NCI-H774 (cell line): ENCODE results near the gene ZNF586.
"Not testable (repeated sequence)": the region's sequence is repeated elsewhere in the genome, so short reads cannot be mapped to it uniquely, and the experiment has no call there.

ENCODE experiments used
- DNase-seq: peaks from one replicate; lab custom pipeline; 2025; lab: John Stamatoyannopoulos, UW

The ZNF586 gene

GRCh38 chr19:57769345-57770131 is at the start of gene ZNF586:
Gene ZNF586 (plus strand): TSS chr19:57769676. CDS start chr19:57769843, 167 bp downstream.
- peak; percentile 75 for DNase-seq

DNA sequence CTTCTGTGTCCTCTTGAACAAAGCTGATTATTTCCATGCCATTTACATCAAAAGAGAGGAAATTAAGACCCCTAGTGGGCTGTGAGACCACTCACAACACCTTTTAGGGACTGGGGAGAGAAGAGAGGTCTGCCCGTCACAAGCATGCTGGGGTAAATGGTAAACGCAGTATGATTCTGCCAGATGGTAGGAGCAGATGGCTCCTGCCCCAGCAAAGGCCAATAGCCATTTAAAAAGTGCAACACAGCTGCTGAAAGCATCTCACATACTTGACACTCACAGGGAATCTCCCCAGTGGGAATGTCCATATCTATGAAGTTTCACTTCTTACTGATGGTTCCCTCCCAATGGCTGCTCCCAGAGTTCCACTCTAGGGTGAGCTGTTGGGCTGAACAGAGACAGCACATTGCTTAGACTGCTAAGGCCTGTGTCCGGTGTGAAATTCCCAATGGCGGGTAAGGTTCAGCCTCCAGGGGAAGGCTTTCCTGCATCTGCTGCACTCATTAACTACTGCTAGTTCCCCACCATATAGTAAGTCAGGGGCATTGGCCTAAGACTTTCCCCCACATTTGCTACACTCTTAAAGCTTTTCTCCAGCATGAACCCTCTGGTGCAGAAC is 49.5 kb upstream of the ZNF586 start:
- DNase-seq, result no peak

DNA sequence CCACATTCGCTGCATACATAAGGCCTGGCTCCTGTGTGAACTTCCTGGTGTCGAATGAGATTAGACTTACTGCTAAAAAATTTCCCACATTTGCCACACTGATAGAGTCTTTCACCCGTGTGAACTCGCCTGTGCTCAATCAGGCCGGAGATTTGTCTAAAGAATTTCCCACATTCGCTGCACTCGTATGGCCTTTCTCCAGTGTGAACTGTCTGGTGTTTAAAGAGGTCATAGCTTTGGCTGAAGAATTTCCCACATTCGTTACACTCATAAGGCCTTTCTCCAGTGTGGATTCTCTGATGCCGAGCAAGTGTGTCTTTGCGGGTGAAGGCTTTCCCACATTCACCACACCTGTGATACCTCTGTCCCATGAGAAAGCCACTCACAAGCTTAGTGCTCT is 48.6 kb upstream of the ZNF586 start:
- DNase-seq, result no peak

DNA sequence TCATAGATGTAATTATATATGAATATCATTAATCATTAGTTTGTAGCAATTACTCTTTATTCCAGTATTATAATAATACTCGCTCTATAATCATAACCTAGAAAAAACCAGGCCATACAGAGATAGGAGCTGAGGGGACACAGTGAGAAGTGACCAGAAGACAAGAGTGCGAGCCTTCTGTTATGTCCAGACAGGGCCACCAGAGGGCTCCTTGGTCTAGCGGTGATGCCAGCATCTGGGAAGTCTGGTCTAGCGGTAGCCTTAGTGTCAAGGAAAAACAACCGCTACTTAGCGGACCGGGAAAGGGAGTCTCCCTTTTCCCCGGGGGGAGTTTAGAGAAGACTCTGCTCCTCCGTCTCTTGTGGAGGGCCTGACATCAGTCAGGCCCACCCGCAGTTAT is 31.2 kb upstream of the ZNF586 start:
- not testable (repeated sequence) for DNase-seq

GRCh38 chr19:57738770-57739169 is 30.7 kb upstream of the ZNF586 start:
- not testable (repeated sequence) for DNase-seq

GRCh38 chr19:57746580-57747471 is 22.6 kb upstream of the ZNF586 start, which contains the start of gene ZNF776:
Gene ZNF776 (plus strand): TSS chr19:57746815. CDS start chr19:57747059, 244 bp downstream.
- DNase-seq, result peak; percentile 86

GRCh38 chr19:57747472-57747807 is 22.0 kb upstream of the ZNF586 start:
- DNase-seq, result no peak

DNA sequence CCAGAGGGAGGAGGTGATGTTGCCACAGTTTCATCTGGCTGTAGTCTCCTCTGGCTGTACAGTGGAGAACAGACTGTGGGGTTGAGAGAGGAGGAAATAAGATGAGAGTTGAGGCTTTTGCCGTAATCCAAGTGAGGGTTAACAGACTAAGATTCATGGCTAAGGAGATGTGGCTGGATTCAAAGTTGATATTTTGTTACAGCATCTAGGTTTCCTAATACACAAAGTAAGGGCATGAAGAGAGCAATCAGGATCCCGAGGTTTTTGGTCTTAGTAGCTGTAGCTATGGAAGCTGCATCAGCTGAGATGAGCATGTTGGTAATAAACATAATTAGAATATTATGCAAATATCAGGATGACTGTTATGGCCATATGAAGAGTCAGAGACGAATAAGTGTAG is 21.4 kb upstream of the ZNF586 start:
- no peak for DNase-seq

GRCh38 chr19:57754091-57754673 is 15.3 kb upstream of the ZNF586 start:
- DNase-seq, result no peak

GRCh38 chr19:57755031-57755430 is 14.4 kb upstream of the ZNF586 start:
- no peak for DNase-seq

DNA sequence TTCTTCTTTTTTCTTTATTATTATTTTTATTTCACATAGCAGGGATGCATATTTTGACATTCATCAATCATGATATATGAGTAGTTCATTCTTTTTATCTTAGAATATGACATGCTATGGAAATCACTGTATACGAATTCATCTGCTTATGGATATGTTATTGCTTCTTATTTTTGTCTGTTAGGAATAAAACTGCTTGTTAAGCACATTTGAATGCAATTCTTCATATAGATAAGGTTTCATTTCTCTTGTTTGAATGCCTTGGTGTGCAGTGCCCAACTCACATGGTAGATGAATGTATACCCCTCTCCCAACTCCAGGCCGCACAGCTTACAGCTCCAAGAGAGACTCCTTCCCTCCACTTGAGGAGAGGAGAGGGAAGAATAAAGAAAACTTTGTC is 11.5 kb upstream of the ZNF586 start:
- no peak for DNase-seq

DNA sequence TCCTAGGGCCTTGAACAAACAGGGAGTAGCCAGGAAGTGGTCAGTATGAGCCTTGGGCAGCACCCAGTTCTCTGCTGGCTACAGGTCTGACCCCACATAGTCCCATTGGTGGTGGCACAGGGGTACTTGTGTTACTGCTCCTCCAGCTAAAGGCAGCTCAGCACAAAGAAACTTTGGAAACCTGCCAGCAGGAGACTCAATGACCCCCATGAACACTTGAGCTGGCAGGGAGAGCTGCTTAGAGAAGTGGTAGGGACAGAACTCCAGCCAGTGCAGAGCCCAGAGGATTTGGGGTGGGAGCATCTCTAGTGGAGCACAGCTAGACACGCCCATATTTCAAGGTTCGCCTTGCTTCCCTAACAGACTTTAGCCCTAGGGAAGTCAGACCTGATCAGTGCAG is 10.4 kb upstream of the ZNF586 start:
- DNase-seq, result no peak

DNA sequence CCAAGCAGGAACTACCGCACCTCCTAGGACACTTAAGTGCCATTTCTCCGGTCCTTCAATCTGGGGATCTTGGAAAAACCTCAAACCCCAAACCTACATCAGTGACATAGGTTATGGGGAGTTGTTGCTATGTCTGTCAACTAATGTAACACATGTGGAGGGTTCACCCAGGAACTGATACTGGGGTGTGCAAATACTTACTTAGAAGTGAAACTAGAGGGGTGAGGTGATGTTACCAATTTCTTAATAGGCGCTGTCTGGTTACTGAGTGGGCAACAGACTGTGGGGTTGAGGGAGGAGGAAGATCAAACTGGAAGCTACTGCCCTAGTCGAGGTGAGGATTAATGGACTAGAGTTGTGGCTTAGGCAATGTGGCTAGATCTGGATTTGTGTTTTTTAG is 1.9 kb downstream of the ZNF586 start:
- DNase-seq, result no peak

DNA sequence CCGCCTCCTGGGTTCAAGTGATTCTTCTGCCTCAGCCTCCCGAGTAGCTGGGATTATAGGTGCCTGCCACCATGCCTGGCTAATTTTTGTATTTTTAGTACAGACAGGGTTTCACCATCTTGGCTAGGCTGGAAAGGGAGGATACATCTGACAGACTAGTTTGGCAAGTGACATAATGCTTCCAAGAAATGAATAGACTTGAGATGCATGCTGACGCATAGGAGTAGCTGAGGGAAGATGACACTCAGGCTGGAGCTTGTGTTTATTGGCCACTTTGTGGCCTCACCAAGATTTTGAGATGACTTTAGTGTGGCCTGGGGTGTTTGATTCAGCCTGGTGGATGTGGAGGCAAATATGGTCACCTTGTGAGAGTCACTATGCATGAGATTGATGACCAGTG is 4.0 kb downstream of the ZNF586 start:
- DNase-seq, result no peak

GRCh38 chr19:57776764-57777296 is 7.4 kb downstream of the ZNF586 start:
- no peak for DNase-seq

- DNase-seq, result no peak
These were observed 8.9 kb downstream of the ZNF586 start for GRCh38 chr19:57778336-57778735.

DNA sequence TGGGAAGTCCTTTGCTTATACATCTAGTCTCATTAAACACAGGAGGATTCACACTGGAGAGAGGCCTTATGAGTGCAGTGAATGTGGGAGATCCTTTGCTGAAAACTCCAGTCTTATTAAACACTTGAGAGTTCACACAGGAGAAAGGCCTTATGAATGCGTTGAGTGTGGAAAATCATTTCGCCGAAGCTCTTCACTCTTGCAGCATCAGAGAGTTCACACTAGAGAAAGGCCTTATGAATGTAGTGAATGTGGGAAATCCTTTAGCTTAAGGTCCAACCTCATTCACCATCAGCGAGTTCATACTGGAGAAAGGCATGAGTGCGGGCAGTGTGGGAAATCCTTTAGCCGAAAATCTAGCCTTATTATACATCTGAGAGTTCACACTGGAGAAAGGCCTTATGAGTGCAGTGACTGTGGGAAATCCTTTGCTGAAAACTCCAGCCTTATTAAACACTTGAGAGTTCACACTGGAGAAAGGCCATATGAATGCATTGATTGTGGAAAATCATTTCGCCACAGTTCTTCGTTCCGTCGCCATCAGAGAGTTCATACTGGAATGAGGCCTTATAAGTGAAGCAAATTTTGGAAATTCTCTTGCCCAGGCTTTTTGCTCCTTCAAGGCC is 9.9 kb downstream of the ZNF586 start:
- no peak for DNase-seq

DNA sequence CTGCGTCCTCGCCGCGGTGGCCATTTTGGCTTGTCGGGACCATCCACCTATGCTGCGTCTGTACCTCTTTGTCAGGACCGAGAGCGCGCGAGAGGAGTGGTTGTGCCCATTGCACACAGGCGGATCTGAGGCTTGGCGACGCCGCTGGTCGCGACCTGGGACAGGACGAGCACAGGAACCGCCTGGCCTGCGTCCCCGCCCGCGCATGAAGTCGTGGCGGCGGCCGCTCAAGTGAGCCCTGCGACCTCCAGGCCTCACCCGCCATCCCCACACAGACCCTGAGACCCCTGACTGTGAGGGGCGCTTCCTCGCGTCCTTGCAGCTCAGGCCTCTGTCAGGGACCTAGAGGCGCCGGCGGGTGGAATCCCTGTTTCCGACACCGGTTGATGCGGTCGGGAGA is 16.8 kb downstream of the ZNF586 start:
- DNase-seq, result no peak

- no peak for DNase-seq
These were observed 17.4 kb downstream of the ZNF586 start for GRCh38 chr19:57786906-57787305.

DNA sequence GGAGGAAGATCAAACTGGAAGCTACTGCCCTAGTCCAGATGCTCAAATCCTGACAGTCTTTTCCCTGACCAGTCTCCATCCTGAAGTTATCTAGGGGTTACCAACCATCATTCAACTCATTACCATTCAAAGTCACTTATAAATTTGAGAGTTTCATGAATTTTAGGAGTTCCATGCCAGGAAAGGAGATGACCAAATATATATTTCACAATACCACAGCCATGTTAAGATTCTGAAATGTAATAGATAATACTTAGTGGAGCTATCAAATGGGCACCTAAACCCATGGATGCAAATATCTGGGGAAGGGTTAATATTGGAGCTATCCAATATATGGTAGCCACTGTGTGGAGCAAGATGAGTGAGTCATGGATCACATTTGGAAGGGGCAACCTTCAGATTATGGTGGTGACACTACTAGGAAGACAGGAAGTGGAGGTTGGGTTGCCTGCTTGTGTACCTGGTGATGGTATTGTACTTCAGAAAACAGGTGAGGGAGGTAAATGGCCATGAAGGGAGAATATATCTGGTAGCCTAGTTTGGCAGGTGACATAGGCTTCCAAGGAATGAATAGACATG is 18.7 kb downstream of the ZNF586 start:
- DNase-seq, result no peak

GRCh38 chr19:57789288-57789687 is 19.8 kb downstream of the ZNF586 start:
- no peak for DNase-seq
